NT2/D1 (cell line): ENCODE measurements around the gene PHACTR3.

Experiments
- DNase-seq: peaks from one replicate; pipeline ENCODE4 v3.0.0-alpha.2; 2011; ENCODE audit warnings: low read depth, low spot score
- H3K27me3 ChIP-seq: 2 replicates; pipeline ENCODE4 v1.6.0; 2011; ENCODE audit warnings: mild to moderate bottlenecking; ENCODE audit not compliant: insufficient read length, insufficient read depth
- H3K36me3 ChIP-seq: 2 replicates; pipeline ENCODE4 v1.6.1; 2011; ENCODE audit warnings: mild to moderate bottlenecking, low read length, mixed read lengths; ENCODE audit not compliant: insufficient read depth, insufficient read length
- H3K4me1 ChIP-seq: 2 replicates; pipeline ENCODE4 v1.5.1; 2011; ENCODE audit not compliant: insufficient read depth, insufficient read length
- H3K4me3 ChIP-seq: 2 replicates; pipeline ENCODE4 v1.5.1; 2011; ENCODE audit warnings: low read depth; ENCODE audit not compliant: insufficient read length
- H3K9ac ChIP-seq: 2 replicates; pipeline ENCODE4 v1.6.0; 2011; ENCODE audit warnings: low read depth; ENCODE audit not compliant: insufficient read length
- H3K9me3 ChIP-seq: 2 replicates; pipeline ENCODE4 v1.5.1; 2011; ENCODE audit warnings: mild to moderate bottlenecking, low read length; ENCODE audit not compliant: insufficient read depth
- SUZ12 ChIP-seq: IDR thresholded peaks from 2 replicates; pipeline ENCODE4 v1.6.1; 2011; ENCODE audit not compliant: insufficient read length, insufficient read depth; ENCODE audit errors: extremely low read depth
- YY1 ChIP-seq: IDR thresholded peaks from 2 replicates; pipeline ENCODE4 v1.6.1; 2011; ENCODE audit not compliant: insufficient read length, insufficient read depth
- ZNF274 ChIP-seq: IDR thresholded peaks from 2 replicates; pipeline ENCODE4 v1.6.1; 2011; ENCODE audit warnings: mild to moderate bottlenecking, low read depth, low read length

The PHACTR3 gene

GRCh38 chr20:59696476-59696875, 92.1 kb downstream of the PHACTR3 start:
- DNase-seq, result no peak
- TF ChIP-seq YY1 (no peak), ZNF274 (no peak), SUZ12 (no peak)
- H3K9ac ChIP-seq, result no peak overlapping the region

DNA sequence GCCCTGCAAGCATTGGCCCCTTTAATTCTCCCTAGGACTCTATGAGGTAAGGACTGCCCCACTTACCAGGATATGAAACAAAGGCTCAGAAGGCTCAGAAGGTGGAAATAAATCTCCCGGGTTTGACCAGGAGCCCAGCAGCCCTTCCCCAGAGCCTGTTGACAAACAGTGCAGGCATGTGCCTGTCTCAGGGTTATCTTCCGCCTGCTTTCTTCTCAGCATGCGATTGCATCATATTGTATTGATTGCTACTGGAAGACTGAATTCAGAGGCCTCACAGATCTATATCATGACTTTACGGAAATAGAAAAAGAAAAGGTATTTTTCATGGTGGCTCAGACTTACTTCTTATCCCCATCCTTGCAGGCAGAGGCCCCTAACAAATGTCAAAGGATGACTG, 92.7 kb downstream of the PHACTR3 start:
- no peak for DNase-seq
- no peaks in the 10 kb centered on the region for H3K36me3 ChIP-seq
- no peak overlapping the region for H3K9ac ChIP-seq
- peaks cover 8% of the 10 kb centered on the region for H3K27me3 ChIP-seq
- H3K9me3 ChIP-seq, result no peaks in the 10 kb centered on the region
- no peak overlapping the region for H3K4me3 ChIP-seq
- no peak for TF ChIP-seq ZNF274
- TF ChIP-seq YY1, result no peak
- no peak for TF ChIP-seq SUZ12
- no peaks in the 10 kb centered on the region for H3K4me1 ChIP-seq

More at GRCh38 chr20:59696476-59696875, 92.1 kb downstream of the PHACTR3 start:
- Histone ChIP-seq H3K4me1 (no peaks in the 10 kb centered on the region), H3K27me3 (peaks cover 8% of the 10 kb centered on the region), H3K9me3 (no peaks in the 10 kb centered on the region), H3K36me3 (no peaks in the 10 kb centered on the region), H3K4me3 (no peak overlapping the region)

DNA sequence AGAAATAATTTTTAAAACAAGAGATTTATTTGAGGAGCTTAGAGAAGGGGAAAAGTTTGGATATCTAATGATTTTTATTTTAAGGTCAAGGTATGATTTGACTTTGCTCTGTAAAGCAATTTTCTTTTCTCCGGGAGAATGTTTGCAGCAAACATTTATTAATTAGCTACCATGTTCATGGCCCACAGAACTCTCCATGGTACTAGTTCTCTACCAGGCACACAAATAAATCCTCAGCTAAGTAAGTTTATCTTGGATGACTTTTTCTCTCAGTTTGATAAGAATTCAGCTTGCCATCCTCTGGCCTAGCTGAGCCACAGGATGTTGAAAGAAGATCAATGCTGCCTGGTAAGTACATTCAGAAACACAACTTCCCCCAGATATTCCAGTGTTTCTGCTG, 94.3 kb downstream of the PHACTR3 start:
- no peak overlapping the region for H3K9ac ChIP-seq
- DNase-seq, result no peak
- H3K4me1 ChIP-seq, result no peaks in the 10 kb centered on the region
- H3K36me3 ChIP-seq, result no peaks in the 10 kb centered on the region
- no peak for TF ChIP-seq YY1
- no peak for TF ChIP-seq ZNF274
- H3K27me3 ChIP-seq, result peaks cover 8% of the 10 kb centered on the region
- H3K4me3 ChIP-seq, result no peak overlapping the region
- no peaks in the 10 kb centered on the region for H3K9me3 ChIP-seq

- Histone ChIP-seq H3K4me3 (no peak overlapping the region), H3K9me3 (no peaks in the 10 kb centered on the region), H3K36me3 (no peaks in the 10 kb centered on the region), H3K9ac (no peak overlapping the region), H3K4me1 (peaks cover 2% of the 10 kb centered on the region), H3K27me3 (no peaks in the 10 kb centered on the region)
- no peak for TF ChIP-seq SUZ12
- TF ChIP-seq YY1, result no peak
- no peak for TF ChIP-seq ZNF274
- DNase-seq, result no peak
Observed at GRCh38 chr20:59701236-59701635, 96.9 kb downstream of the PHACTR3 start.

DNA sequence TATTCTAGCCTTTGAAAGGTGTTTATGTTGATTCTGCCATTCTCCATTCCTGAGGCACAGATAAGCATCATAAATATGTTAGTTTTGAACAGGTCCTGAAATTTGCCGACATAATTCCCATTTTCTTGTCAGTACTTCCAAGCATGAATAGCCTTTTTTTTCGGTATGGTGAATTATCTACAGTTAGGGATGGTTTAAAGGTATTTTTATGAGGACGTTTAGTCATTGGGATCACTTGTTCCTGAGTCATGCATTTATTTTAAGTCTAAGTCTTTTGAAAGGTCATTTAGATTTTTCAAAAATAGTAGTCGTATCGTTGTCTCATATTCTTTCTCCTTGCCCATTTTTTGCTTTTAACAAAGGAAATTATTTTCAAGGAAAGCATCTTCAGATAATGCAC, 98.7 kb downstream of the PHACTR3 start:
- no peak overlapping the region for H3K4me3 ChIP-seq
- DNase-seq, result no peak
- TF ChIP-seq SUZ12 (no peak), ZNF274 (no peak), YY1 (no peak)
- H3K36me3 ChIP-seq, result no peaks in the 10 kb centered on the region
- no peaks in the 10 kb centered on the region for H3K9me3 ChIP-seq
- no peak overlapping the region for H3K9ac ChIP-seq
- peaks cover 4% of the 10 kb centered on the region for H3K4me1 ChIP-seq
- no peaks in the 10 kb centered on the region for H3K27me3 ChIP-seq

- Histone ChIP-seq H3K4me1 (peaks cover 4% of the 10 kb centered on the region), H3K9ac (no peak overlapping the region)
- TF ChIP-seq SUZ12 (no peak), ZNF274 (no peak), YY1 (no peak)
Observed at GRCh38 chr20:59705651-59706399, 101.5 kb downstream of the PHACTR3 start.

GRCh38 chr20:59706400-59706693, 102.0 kb downstream of the PHACTR3 start:
- TF ChIP-seq YY1 (no peak), ZNF274 (no peak), SUZ12 (no peak)
- no peaks in the 10 kb centered on the region for H3K27me3 ChIP-seq
- H3K4me1 ChIP-seq, result peaks cover 4% of the 10 kb centered on the region
- DNase-seq, result no peak
- H3K9me3 ChIP-seq, result no peaks in the 10 kb centered on the region
- no peak overlapping the region for H3K4me3 ChIP-seq
- H3K9ac ChIP-seq, result no peak overlapping the region
- no peaks in the 10 kb centered on the region for H3K36me3 ChIP-seq

More at GRCh38 chr20:59705651-59706399, 101.5 kb downstream of the PHACTR3 start:
- H3K36me3 ChIP-seq, result no peaks in the 10 kb centered on the region
- no peaks in the 10 kb centered on the region for H3K9me3 ChIP-seq
- H3K4me3 ChIP-seq, result no peak overlapping the region
- H3K27me3 ChIP-seq, result no peaks in the 10 kb centered on the region
- peak; percentile 15 for DNase-seq
